Measurements from ENCODE around the gene CNGA4.
"Not testable (repeated sequence)": the region's sequence is repeated elsewhere in the genome, so short reads cannot be mapped to it uniquely, and the experiment has no call there.

Gene CNGA4

GRCh38 chr11:6269994-6270393 lies 31.1 kb downstream of the CNGA4 start:
- DNase-seq, result no peak

GRCh38 chr11:6270584-6271246 lies 31.8 kb downstream of the CNGA4 start:
- no peak for DNase-seq

GRCh38 chr11:6271598-6271997 lies 32.7 kb downstream of the CNGA4 start:
- DNase-seq, result no peak

GRCh38 chr11:6273188-6273587 lies 34.3 kb downstream of the CNGA4 start:
- no peak for DNase-seq

GRCh38 chr11:6280809-6281208 lies 41.9 kb downstream of the CNGA4 start:
- not testable (repeated sequence) for DNase-seq

GRCh38 chr11:6283453-6284023 lies 44.6 kb downstream of the CNGA4 start:
- DNase-seq, result no peak

GRCh38 chr11:6284250-6284649 lies 45.4 kb downstream of the CNGA4 start:
- no peak for DNase-seq

GRCh38 chr11:6285019-6285418 lies 46.1 kb downstream of the CNGA4 start:
- DNase-seq, result no peak
